Limb (tissue), 2 donors: Measurements from ENCODE around the gene MAG.

Experiments used
- DNase-seq, 2 donors: peaks; one replicate each; pipeline ENCODE4 v3.0.0-alpha.2; 2016; ENCODE audit errors: extremely low spot score in 2 of 2

MAG gene

GRCh38 chr19:35341565-35342225 lies 49.7 kb downstream of the MAG start:
- DNase-seq, result no peak

GRCh38 chr19:35342430-35342829 lies 50.5 kb downstream of the MAG start:
- no peak for DNase-seq

GRCh38 chr19:35344511-35345031 lies 52.6 kb downstream of the MAG start:
- DNase-seq, result no peak

- no peak for DNase-seq
Observed at GRCh38 chr19:35345671-35346111, 53.7 kb downstream of the MAG start.

- DNase-seq, result no peak
Observed at GRCh38 chr19:35346193-35347052, 54.5 kb downstream of the MAG start.

- DNase-seq, result no peak
Observed at GRCh38 chr19:35347171-35347929, 55.4 kb downstream of the MAG start, which contains the start of gene FFAR1. Gene FFAR1, plus strand, starts transcription at chr19:35347902. Its CDS starts 3,650 bp downstream, at chr19:35351552.

- no peak for DNase-seq
Observed at GRCh38 chr19:35347930-35348298, 56.0 kb downstream of the MAG start.

GRCh38 chr19:35348911-35349611 lies 57.1 kb downstream of the MAG start:
- DNase-seq, result peak in 1 of 2 donors; percentile 0

GRCh38 chr19:35349614-35350521 lies 57.9 kb downstream of the MAG start:
- DNase-seq, result peak in 1 of 2 donors; percentile 14

GRCh38 chr19:35350591-35350990 lies 58.6 kb downstream of the MAG start:
- DNase-seq, result peak in 1 of 2 donors; percentile 26

GRCh38 chr19:35351411-35352176 lies 59.6 kb downstream of the MAG start:
- DNase-seq, result no peak

- DNase-seq, result no peak
Observed at GRCh38 chr19:35352177-35352447, 60.2 kb downstream of the MAG start.

GRCh38 chr19:35352448-35353304 lies 60.7 kb downstream of the MAG start:
- peak; percentile 60 to 78 for DNase-seq

GRCh38 chr19:35353635-35354034 lies 61.7 kb downstream of the MAG start:
- no peak for DNase-seq

- DNase-seq, result peak in 1 of 2 donors; percentile 4
Observed at GRCh38 chr19:35354898-35355297, 62.9 kb downstream of the MAG start.

- peak in 1 of 2 donors; percentile 11 for DNase-seq
Observed at GRCh38 chr19:35355791-35356460, 64.0 kb downstream of the MAG start.

GRCh38 chr19:35357867-35358573 lies 66.1 kb downstream of the MAG start, which contains the start of gene FFAR3:
Gene FFAR3, plus strand, starts transcription at chr19:35358460. Its CDS starts 431 bp downstream, at chr19:35358891.
- DNase-seq, result peak in 1 of 2 donors; percentile 6
